Right lobe of liver (tissue), 6 donors: Measurements from ENCODE around the gene DDX53. TPM values are rescaled to one million over a fixed set of nuclear protein-coding genes. Genes with fewer than 3 reads are reported as not detected.

Experiments used
- ATAC-seq, 4 donors: fragments of 200-7000 bp; cut with Tn5 transposase; one replicate each; pipeline ENCODE4 v1.9.1; 2020; ENCODE audit warnings: mild to moderate bottlenecking in 4 of 4, moderate library complexity in 4 of 4
- DNase-seq, 3 donors: peaks; one replicate each; pipeline ENCODE4 v3.0.0-alpha.2; 2020
- H3K27ac ChIP-seq, 3 donors: fragments of 200-600 bp; one replicate each; pipeline ENCODE4 v1.8.0; 2022
- H3K27me3 ChIP-seq, 2 donors: fragments of 200-600 bp; one replicate each; pipeline ENCODE4 v1.8.0; 2022
- H3K36me3 ChIP-seq, 4 donors: fragments of 200-600 bp; sonication (generic) in 1 of 4; one replicate each; pipeline versions ENCODE4 v1.5.1 to v1.8.0; 2017 to 2022; ENCODE audit warnings: control low read depth in 1 of 4
- H3K4me1 ChIP-seq, 4 donors: fragments of 200-600 bp; sonication (generic) in 1 of 4; one replicate each; pipeline versions ENCODE4 v1.5.1 to v1.8.0; 2017 to 2022; ENCODE audit warnings: control low read depth in 1 of 4
- H3K4me3 ChIP-seq, 3 donors: fragments of 200-600 bp; one replicate each; pipeline ENCODE4 v1.8.0; 2022
- H3K9me3 ChIP-seq, 4 donors: fragments of 200-600 bp; sonication (generic) in 1 of 4; one replicate each; pipeline versions ENCODE4 v1.5.1 to v1.8.0; 2017 to 2022; ENCODE audit warnings: control low read depth in 1 of 4
- CTCF ChIP-seq, 4 donors: fragments of 200-600 bp in 3 of 4; fragments of 450-650 bp in 1 of 4; IDR thresholded peaks; one replicate each; pipeline versions ENCODE4 v1.5.1 to v1.8.0; 2016 to 2022; ENCODE audit warnings: antibody characterized with exemption in 4 of 4, mild to moderate bottlenecking in 2 of 4
- POLR2A ChIP-seq: fragments of 450-650 bp; IDR thresholded peaks from one replicate; pipeline ENCODE4 v1.6.1; 2017; ENCODE audit warnings: antibody characterized with exemption, mild to moderate bottlenecking
- WGBS: methylation state at CpG from one replicate; pipeline ENCODE4 v1.1.6; 2018; ENCODE audit warnings: low coverage, low lambda C conversion rate; ENCODE audit not compliant: insufficient coverage; ENCODE audit errors: missing lambda C conversion rate; 5-methylcytosine and 5-hydroxymethylcytosine counted together
- intact Hi-C, 2 donors: fragments of 100-400 bp; cut with DNase I; formaldehyde crosslinking; loops; one replicate each; pipeline versions ENCODE4 v1.11.2 to v1.14.1; 2022
- total RNA-seq, 6 experiments: library from RNA; depleted of rRNA in 2 of 6; stranded (reverse); fragments of >200 nt in 2 of 6; fragmentation: NEBNext Ultra II Directional in 3 of 6; extraction: Animal tissue kit (Norgen Biotek cat#: 25700) in 3 of 6; gene quantifications; one replicate each; pipeline versions ENCODE4 v1.1.0 to v1.2.4, GENCODE V29; 2016 to 2023
- donor health status: DM: no; HTN: yes; CAD: no.
- donor health status: DM: no; HTN: no; CAD: no.
- donor health status: DM: no; HTN: no; CAD: no.
- donor health status: DM: no; HTN: yes; CAD: no.
- donor health status: DM: no; HTN: yes; CAD: no.

Gene DDX53
- total RNA-seq, 6 experiments from 2014 or later = not detected

GRCh38 chrX:23048806-23049573, 49.2 kb downstream of the DDX53 start:
- intact Hi-C loops = no loop called here
- H3K9me3 ChIP-seq = no peaks in the 10 kb centered on the region
- 64% methylated on average over 2 of the region's 2 CpGs for whole genome bisulfite sequencing
- H3K27ac ChIP-seq = no peak overlapping the region
- H3K27me3 ChIP-seq = no peaks in the 10 kb centered on the region
- H3K36me3 ChIP-seq = no peaks in the 10 kb centered on the region
- TF ChIP-seq CTCF (IDR thresholded peaks at IDR 0.05) (no peak), POLR2A (no peak)
- no peak for ATAC-seq
- no peak overlapping the region for H3K4me3 ChIP-seq
- no peaks in the 10 kb centered on the region for H3K4me1 ChIP-seq
- DNase-seq = no peak

GRCh38 chrX:23052324-23052723, 52.6 kb downstream of the DDX53 start:
- intact Hi-C loops = no loop called here
- no peak for DNase-seq
- no peaks in the 10 kb centered on the region for H3K9me3 ChIP-seq
- ATAC-seq = no peak
- no peaks in the 10 kb centered on the region for H3K27me3 ChIP-seq
- H3K36me3 ChIP-seq = no peaks in the 10 kb centered on the region
- TF ChIP-seq CTCF (IDR thresholded peaks at IDR 0.05) (no peak), POLR2A (no peak)
- H3K4me1 ChIP-seq = no peaks in the 10 kb centered on the region
- 65% methylated on average over 3 of the region's 3 CpGs for WGBS
- H3K4me3 ChIP-seq = no peak overlapping the region
- no peak overlapping the region for H3K27ac ChIP-seq
